ENCODE results near the gene MAD1L1. TPM values are rescaled to one million over a fixed set of nuclear protein-coding genes. Genes with fewer than 3 reads are reported as not detected.

The MAD1L1 gene
- total RNA-seq, 4 donors from 2014 or later: 21.0 to 49.7 (median 29.8) TPM

DNA sequence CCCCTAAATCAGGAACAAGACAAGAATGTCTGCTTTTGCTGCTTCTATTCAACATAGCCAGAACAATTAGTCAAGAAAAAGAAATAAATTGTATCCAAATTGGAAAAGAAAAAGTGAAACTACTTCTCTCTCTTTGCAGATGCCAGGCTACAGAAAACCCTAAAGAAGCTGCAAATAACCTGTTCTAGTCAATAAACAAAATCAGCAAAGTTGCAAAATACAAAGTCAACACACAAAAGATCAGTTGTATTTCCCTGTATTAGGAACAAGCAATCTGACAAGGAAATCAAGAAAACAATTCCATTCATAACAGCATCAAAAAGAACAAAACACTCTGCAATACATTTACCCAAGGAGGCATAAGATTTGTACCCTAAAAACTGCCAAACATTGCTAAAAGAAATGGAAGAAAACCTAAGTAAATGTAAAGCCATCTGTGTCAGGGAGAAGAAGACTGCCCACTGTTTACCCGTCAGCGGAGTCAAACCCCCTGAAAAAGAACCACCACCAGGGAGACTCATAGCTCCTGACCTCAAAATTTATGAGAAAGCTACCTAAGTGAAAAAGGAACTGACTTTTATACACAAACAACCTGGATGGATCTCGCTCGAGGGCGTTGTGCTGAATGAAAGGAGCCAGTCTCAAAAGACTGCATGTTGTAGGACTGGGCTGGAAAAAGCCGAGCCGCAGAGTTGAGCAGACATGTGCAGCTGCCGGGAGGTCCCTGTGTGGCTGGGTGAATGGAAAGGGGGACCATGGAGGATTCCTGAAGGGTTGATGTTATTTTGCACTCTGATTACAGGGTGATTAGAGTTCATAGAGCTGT is 263.1 kb downstream of the MAD1L1 start:
- TF ChIP-seq, protein P1, sequence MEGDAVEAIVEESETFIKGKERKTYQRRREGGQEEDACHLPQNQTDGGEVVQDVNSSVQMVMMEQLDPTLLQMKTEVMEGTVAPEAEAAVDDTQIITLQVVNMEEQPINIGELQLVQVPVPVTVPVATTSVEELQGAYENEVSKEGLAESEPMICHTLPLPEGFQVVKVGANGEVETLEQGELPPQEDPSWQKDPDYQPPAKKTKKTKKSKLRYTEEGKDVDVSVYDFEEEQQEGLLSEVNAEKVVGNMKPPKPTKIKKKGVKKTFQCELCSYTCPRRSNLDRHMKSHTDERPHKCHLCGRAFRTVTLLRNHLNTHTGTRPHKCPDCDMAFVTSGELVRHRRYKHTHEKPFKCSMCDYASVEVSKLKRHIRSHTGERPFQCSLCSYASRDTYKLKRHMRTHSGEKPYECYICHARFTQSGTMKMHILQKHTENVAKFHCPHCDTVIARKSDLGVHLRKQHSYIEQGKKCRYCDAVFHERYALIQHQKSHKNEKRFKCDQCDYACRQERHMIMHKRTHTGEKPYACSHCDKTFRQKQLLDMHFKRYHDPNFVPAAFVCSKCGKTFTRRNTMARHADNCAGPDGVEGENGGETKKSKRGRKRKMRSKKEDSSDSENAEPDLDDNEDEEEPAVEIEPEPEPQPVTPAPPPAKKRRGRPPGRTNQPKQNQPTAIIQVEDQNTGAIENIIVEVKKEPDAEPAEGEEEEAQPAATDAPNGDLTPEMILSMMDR (IDR thresholded peaks at IDR 0.05; ENCODE audit: low read depth): no peak

GRCh38 chr7:1968397-1969111 is 264.2 kb downstream of the MAD1L1 start:
- TF ChIP-seq, protein P1 (IDR thresholded peaks at IDR 0.05; ENCODE audit: low read depth): no peak

DNA sequence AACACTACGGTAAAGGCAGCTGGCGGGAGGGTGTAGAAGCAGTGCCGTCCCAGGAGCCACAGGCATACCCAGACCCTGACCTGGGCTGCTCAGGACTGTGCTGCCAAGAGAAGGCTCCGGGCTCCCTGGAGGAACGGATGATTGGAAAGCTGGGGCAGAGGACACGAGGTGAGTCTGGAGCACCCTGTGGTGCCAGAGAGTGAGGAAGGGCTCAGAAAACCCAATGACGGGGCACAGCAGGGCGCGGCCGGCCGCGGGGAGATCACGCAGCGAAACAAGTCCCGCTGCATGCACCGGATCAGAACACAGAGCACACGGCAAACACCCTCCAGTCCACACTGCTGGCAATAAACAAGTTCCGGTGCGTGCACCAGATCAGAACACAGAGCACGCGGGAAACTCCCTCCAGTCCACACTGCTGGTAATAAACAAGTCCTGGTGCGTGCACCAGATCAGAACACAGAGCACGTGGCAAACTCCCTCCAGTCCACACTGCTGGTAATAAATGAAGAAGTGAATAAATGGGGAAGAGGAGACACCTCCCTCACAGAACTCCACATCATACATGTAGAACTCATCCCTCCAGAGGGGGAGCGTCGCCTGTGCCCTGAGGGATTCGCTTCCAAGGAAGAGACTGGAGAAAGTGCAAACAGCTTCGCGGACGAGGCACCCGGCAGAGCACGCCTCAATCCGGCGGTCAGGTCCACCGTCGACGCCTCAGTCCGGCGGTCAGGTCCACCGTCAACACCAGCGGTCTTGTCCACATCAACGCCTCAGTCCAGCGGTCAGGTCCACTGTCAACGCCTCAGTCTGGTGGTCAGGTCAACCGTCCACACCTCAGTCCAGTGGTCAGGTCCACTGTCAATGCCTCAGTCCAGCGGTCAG is 265.0 kb downstream of the MAD1L1 start:
- TF ChIP-seq, protein P1 (IDR thresholded peaks at IDR 0.05; ENCODE audit: low read depth): no peak

DNA sequence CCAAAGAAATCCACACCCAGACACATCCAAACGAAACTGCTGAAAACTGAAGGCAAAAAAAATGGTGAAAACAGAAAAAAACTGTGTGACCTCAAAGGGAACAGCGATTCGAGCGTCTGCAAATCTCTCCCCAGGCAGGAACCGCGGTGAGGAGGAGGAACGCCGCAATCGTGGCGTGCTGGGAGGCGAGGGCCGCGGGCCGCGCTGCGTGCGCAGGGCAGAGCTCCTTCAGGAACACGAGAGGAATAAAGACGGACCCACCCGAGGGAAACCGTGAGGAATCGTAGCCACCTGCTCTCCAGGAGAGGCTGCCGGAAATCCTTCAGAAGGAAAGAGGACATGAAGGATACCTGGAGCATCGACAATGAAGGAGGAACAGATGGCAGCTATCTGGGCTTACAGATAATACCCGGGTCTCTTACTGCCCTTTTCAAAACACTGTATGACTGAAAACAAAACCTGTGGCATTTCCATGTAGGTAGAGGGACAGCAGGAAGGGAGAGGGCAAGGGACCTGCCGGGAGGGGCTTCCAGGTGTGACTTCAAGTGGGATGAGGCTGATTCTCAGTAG is 266.0 kb downstream of the MAD1L1 start:
- TF ChIP-seq, protein P1 (IDR thresholded peaks at IDR 0.05; ENCODE audit: low read depth): no peak

GRCh38 chr7:1965579-1966294 is 267.0 kb downstream of the MAD1L1 start:
- TF ChIP-seq, protein P1 (IDR thresholded peaks at IDR 0.05; ENCODE audit: low read depth): no peak

- TF ChIP-seq, protein P1 (IDR thresholded peaks at IDR 0.05; ENCODE audit: low read depth): no peak
Measured at GRCh38 chr7:1964913-1965578, 267.7 kb downstream of the MAD1L1 start.
